Lower leg skin (tissue), 4 donors: ENCODE data around the gene IL36G. TPM values are rescaled to one million over a fixed set of nuclear protein-coding genes. Genes with fewer than 3 reads are reported as not detected.
A peak's percentile ranks its signal among the peaks of the same experiment; 100 is the strongest.

ENCODE experiments used
- DNase-seq, 2 donors: peaks; one replicate each; pipeline ENCODE4 v3.0.0-alpha.2; 2019; ENCODE audit warnings: low spot score in 2 of 2
- H3K4me3 ChIP-seq: fragments of 200-600 bp; sonication (generic); 2 replicates; pipeline ENCODE4 v1.5.1; 2017; ENCODE audit warnings: mild to moderate bottlenecking, low read depth; ENCODE audit not compliant: poor library complexity, severe bottlenecking
- CTCF ChIP-seq, 3 donors: fragments of 450-650 bp; IDR thresholded peaks; one replicate each; pipeline ENCODE4 v1.5.1; 2016; ENCODE audit warnings: antibody characterized with exemption in 3 of 3, mild to moderate bottlenecking in 3 of 3, moderate library complexity in 2 of 3
- POLR2A ChIP-seq, 2 donors: fragments of 450-650 bp; IDR thresholded peaks; one replicate each; pipeline ENCODE4 v1.6.1; 2016 to 2017; ENCODE audit warnings: antibody characterized with exemption in 2 of 2, mild to moderate bottlenecking in 1 of 2, moderate library complexity in 1 of 2
- WGBS, 2 donors: methylation state at CpG; one replicate each; pipeline ENCODE4 v1.1.5; 2018; 5-methylcytosine and 5-hydroxymethylcytosine counted together
- intact Hi-C: fragments of 100-400 bp; cut with DNase I; formaldehyde crosslinking; loops from one replicate; pipeline ENCODE4 v1.15.0; 2023; ENCODE audit warnings: low total_unique reads
- total RNA-seq, 4 donors: library from RNA; depleted of rRNA; stranded (reverse); fragments of >200 nt; gene quantifications; one replicate each; pipeline ENCODE4 v1.1.0, GENCODE V29; 2016

Gene IL36G
- total RNA-seq, 4 donors from 2014 or later: 19.1 to 65.1 (median 24.5) TPM

- 62 to 75% methylated on average over 2 of the region's 2 CpGs for WGBS, 2 donors
- DNase-seq: no peak
- no peak overlapping the region for H3K4me3 ChIP-seq
- no peak for TF ChIP-seq CTCF (IDR thresholded peaks at IDR 0.05)
- TF ChIP-seq POLR2A (IDR thresholded peaks at IDR 0.05): no peak
- intact Hi-C loops: no loop called here
These were observed 47.9 kb downstream of the IL36G start for GRCh38 chr2:113025737-113026136.

- no peak for TF ChIP-seq CTCF (IDR thresholded peaks at IDR 0.05)
- TF ChIP-seq POLR2A (IDR thresholded peaks at IDR 0.05): no peak
- DNase-seq: no peak
- H3K4me3 ChIP-seq: no peak overlapping the region
- intact Hi-C loops: no loop called here
- WGBS, 2 donors: 76 to 85% methylated on average over 2 of the region's 2 CpGs
These were observed 49.9 kb downstream of the IL36G start for GRCh38 chr2:113027691-113028090.

GRCh38 chr2:113028112-113028511 lies 50.3 kb downstream of the IL36G start:
- 9% methylated on average over 1 of the region's 1 CpG for WGBS, 2 donors
- no peak overlapping the region for H3K4me3 ChIP-seq
- no peak for DNase-seq
- no peak for TF ChIP-seq POLR2A (IDR thresholded peaks at IDR 0.05)
- TF ChIP-seq CTCF (IDR thresholded peaks at IDR 0.05): no peak
- intact Hi-C loops: no loop called here

- DNase-seq: peak in 1 of 2 donors; percentile 37
- TF ChIP-seq CTCF (IDR thresholded peaks at IDR 0.05) (no peak), POLR2A (IDR thresholded peaks at IDR 0.05) (no peak)
- intact Hi-C loops: no loop called here
- H3K4me3 ChIP-seq: no peak overlapping the region
- 86 to 89% methylated on average over 1 of the region's 1 CpG for WGBS, 2 donors
These were observed 54.9 kb downstream of the IL36G start for GRCh38 chr2:113032737-113033136.

GRCh38 chr2:113034016-113034415 lies 56.2 kb downstream of the IL36G start:
- DNase-seq: peak in 1 of 2 donors; percentile 14
- intact Hi-C loops: no loop called here
- 70 to 79% methylated on average over 3 of the region's 3 CpGs for WGBS, 2 donors
- no peak overlapping the region for H3K4me3 ChIP-seq
- TF ChIP-seq POLR2A (IDR thresholded peaks at IDR 0.05) (no peak), CTCF (IDR thresholded peaks at IDR 0.05) (no peak)

Other genes starting within 250 kb of the IL36G start
- 10 to 100 TPM in 1 of 4 donors, 1 to 10 TPM in 3; 1.2 to 11.3 (median 2.0) TPM for gene CKAP2L, start 213.4 kb upstream of the IL36G start, total RNA-seq
- 1 to 10 TPM in 1 of 4 donors, under 1 TPM in 3; 0.53 to 5.3 (median 0.84) TPM for gene IL1A, start 193.5 kb upstream of the IL36G start, total RNA-seq
- under 1 TPM in 1 of 4 donors, not detected in 3; 0.47 TPM for gene IL1B, start 141.2 kb upstream of the IL36G start, total RNA-seq
- gene IL37, start 66.8 kb upstream of the IL36G start, total RNA-seq: 100 to 1,000 TPM; 132 to 315 (median 147) TPM
- gene IL36A, start 27.5 kb downstream of the IL36G start, total RNA-seq: not detected
- 10 to 100 TPM in 1 of 4 donors, 1 to 10 TPM in 3; 2.3 to 11.9 (median 7.6) TPM for gene IL36B, start 74.9 kb downstream of the IL36G start, total RNA-seq
- gene IL36RN, start 81.2 kb downstream of the IL36G start, total RNA-seq: 100 to 1,000 TPM in 1 of 4 donors, 10 to 100 TPM in 3; 51.0 to 121 (median 96.2) TPM
- 10 to 100 TPM in 3 of 4 donors, 1 to 10 TPM in 1; 8.3 to 41.6 (median 20.1) TPM for gene IL1F10, start 90.0 kb downstream of the IL36G start, total RNA-seq
- gene IL1RN, start 149.6 kb downstream of the IL36G start, total RNA-seq: 100 to 1,000 TPM; 120 to 178 (median 132) TPM
- gene PSD4, start 196.0 kb downstream of the IL36G start, total RNA-seq: 10 to 100 TPM; 58.1 to 99.2 (median 87.6) TPM